HepG2 (cell line): ENCODE data around the gene TRIM42. TPM values are rescaled to one million over a fixed set of nuclear protein-coding genes. Genes with fewer than 3 reads are reported as not detected.

Source experiments
- ATAC-seq: fragments of 200-7000 bp; cut with Tn5 transposase; 3 replicates; pipeline ENCODE4 v1.9.1; 2020; ENCODE audit warnings: mild to moderate bottlenecking, moderate library complexity
- BruUV-seq: library from RNA; stranded (reverse); fragments of 400-500 nt; replicated peaks from 2 replicates; lab custom pipeline; 2021; lab: Mats Ljungman, UMichigan
- CTCF ChIA-PET: fragments of 300-600 bp; formaldehyde crosslinking; extraction: SDS; loops from one replicate; lab custom pipeline; 2021; ENCODE audit warnings: low total read pairs, inconsistent platforms, low intra/inter-chr PET ratio; lab: Yijun Ruan, JAX
- POLR2A ChIA-PET: fragments of 350-600 bp; sonication (Branson Sonifier 250); formaldehyde crosslinking; loops from one replicate; lab custom pipeline; 2020; ENCODE audit warnings: antibody characterized with exemption, inconsistent platforms; lab: Yijun Ruan, JAX
- DNase-seq: peaks from one replicate; pipeline ENCODE4 v3.0.0-alpha.2; 2015; ENCODE audit warnings: low spot score
- FAIRE-seq: peaks from 3 replicates; lab custom pipeline; 2011; peaks lifted over from hg19 to GRCh38; lab: Jason Lieb, UNC
- H2AFZ ChIP-seq: one replicate; pipeline ENCODE4 v1.6.1; 2011; ENCODE audit warnings: low read length, inconsistent platforms
- H3K27ac ChIP-seq: fragments of 300-600 bp; 3 replicates; pipeline ENCODE4 v1.8.0; 2011; ENCODE audit warnings: mixed run types, mild to moderate bottlenecking, mixed read lengths, low read length, inconsistent platforms; ENCODE audit not compliant: insufficient read depth; ENCODE audit errors: extremely low read length
- H3K27me3 ChIP-seq, 2 experiments: fragments of 200-600 bp in 1 of 2; 2 replicates in 1 of 2; 3 replicates in 1 of 2; pipeline versions ENCODE4 v1.6.0 to v1.8.0; 2011; ENCODE audit warnings: low read length in 2 of 2, mild to moderate bottlenecking in 2 of 2, moderate library complexity in 2 of 2, inconsistent platforms in 1 of 2; ENCODE audit not compliant: insufficient read depth in 2 of 2, control insufficient read depth in 1 of 2
- H3K36me3 ChIP-seq, 2 experiments: fragments of 200-600 bp in 1 of 2; replicated peaks in 1 of 2; 2 replicates in 1 of 2; 3 replicates in 1 of 2; pipeline versions ENCODE4 v1.5.1 to v1.8.0; 2011; ENCODE audit warnings: low read length in 2 of 2, inconsistent platforms in 1 of 2; ENCODE audit not compliant: insufficient read depth in 2 of 2, control insufficient read depth in 1 of 2
- H3K4me1 ChIP-seq: 2 replicates; pipeline ENCODE4 v1.5.1; 2012; ENCODE audit warnings: low read length, inconsistent platforms; ENCODE audit not compliant: insufficient read depth
- H3K4me2 ChIP-seq: 2 replicates; pipeline ENCODE4 v1.6.0; 2011; ENCODE audit warnings: low read depth, low read length, inconsistent platforms
- H3K4me3 ChIP-seq, 3 experiments: fragments of 200-600 bp in 1 of 3; sonication (generic), shearing (Covaris generic) in 1 of 3; replicated peaks in 1 of 3; 2 replicates each; pipeline ENCODE4 v1.5.1; 2011 to 2016; ENCODE audit warnings: low read length in 3 of 3, inconsistent platforms in 2 of 3, low read depth in 2 of 3, mild to moderate bottlenecking in 2 of 3, control low read depth in 1 of 3, mixed read lengths in 1 of 3; ENCODE audit not compliant: insufficient read depth in 1 of 3
- H3K79me2 ChIP-seq: one replicate; pipeline ENCODE4 v1.6.1; 2011; ENCODE audit warnings: low read length, inconsistent platforms; ENCODE audit not compliant: insufficient read depth
- H3K9ac ChIP-seq: 2 replicates; pipeline ENCODE4 v1.6.0; 2011; ENCODE audit warnings: mild to moderate bottlenecking, low read depth, low read length, inconsistent platforms; ENCODE audit not compliant: insufficient read depth
- H3K9me3 ChIP-seq: 2 replicates; pipeline ENCODE4 v1.5.1; 2012; ENCODE audit warnings: mild to moderate bottlenecking, low read length
- H4K20me1 ChIP-seq: 2 replicates; pipeline ENCODE4 v1.6.0; 2011; ENCODE audit warnings: inconsistent platforms, mild to moderate bottlenecking, low read length, moderate library complexity; ENCODE audit not compliant: insufficient read depth
- BCL6 ChIP-seq: IDR thresholded peaks from 2 replicates; pipeline ENCODE4 v1.6.1; 2016; ENCODE audit warnings: missing genetic modification reagents, missing compliant biosample characterization
- CENPBD1 ChIP-seq: sonication (generic); formaldehyde crosslinking; IDR thresholded peaks from 2 replicates; pipeline ENCODE4 v1.8.0; 2022; ENCODE audit warnings: missing genetic modification reagents, low read depth, mild to moderate bottlenecking, borderline replicate concordance
- ETV5 ChIP-seq: IDR thresholded peaks from 2 replicates; pipeline ENCODE4 v1.6.1; 2018; ENCODE audit warnings: missing biosample characterization, missing genetic modification reagents, inconsistent platforms, borderline replicate concordance
- GZF1 ChIP-seq: sonication (generic); formaldehyde crosslinking; IDR thresholded peaks from 2 replicates; pipeline ENCODE4 v1.5.1; 2020; ENCODE audit warnings: mild to moderate bottlenecking, missing genetic modification reagents
- HMGA1 ChIP-seq: sonication (generic); formaldehyde crosslinking; conservative IDR thresholded peaks from 2 replicates; pipeline ENCODE4 v1.4.0; 2020; ENCODE audit warnings: missing genetic modification reagents
- MED8 ChIP-seq: sonication (generic); formaldehyde crosslinking; IDR thresholded peaks from 2 replicates; pipeline ENCODE4 v1.8.1; 2023; ENCODE audit warnings: mild to moderate bottlenecking, missing genetic modification reagents; ENCODE audit not compliant: insufficient replicate concordance
- NR1H2 ChIP-seq: sonication (generic); formaldehyde crosslinking; IDR thresholded peaks from 2 replicates; pipeline ENCODE4 v1.8.1; 2022; ENCODE audit warnings: low read depth, missing genetic modification reagents, borderline replicate concordance
- ONECUT2 ChIP-seq: sonication (generic); formaldehyde crosslinking; IDR thresholded peaks from 2 replicates; pipeline ENCODE4 v1.4.0; 2020; ENCODE audit warnings: missing genetic modification reagents
- RBM39 ChIP-seq: fragments of 200-400 bp; formaldehyde crosslinking; IDR thresholded peaks from one replicate; pipeline ENCODE4 v1.6.1; 2018; ENCODE audit warnings: antibody characterized with exemption, mild to moderate bottlenecking, low read depth, low read length; ENCODE audit not compliant: poor library complexity, severe bottlenecking
- SRF ChIP-seq: IDR thresholded peaks from 2 replicates; pipeline ENCODE4 v1.6.1; 2011; ENCODE audit warnings: mild to moderate bottlenecking, low read depth, low read length, moderate library complexity
- THAP11 ChIP-seq: IDR thresholded peaks from 2 replicates; pipeline ENCODE4 v1.6.1; 2016; ENCODE audit warnings: missing biosample characterization, missing genetic modification reagents
- TMF1 ChIP-seq: sonication (generic); formaldehyde crosslinking; IDR thresholded peaks from 2 replicates; pipeline ENCODE4 v1.8.1; 2022; ENCODE audit warnings: low read depth, missing genetic modification reagents
- YY1 ChIP-seq: IDR thresholded peaks from 2 replicates; pipeline ENCODE4 v1.6.1; 2011; ENCODE audit warnings: low read length, low read depth, moderate library complexity, mild to moderate bottlenecking; ENCODE audit not compliant: insufficient read depth, insufficient replicate concordance
- ZFP41 ChIP-seq: sonication (generic); formaldehyde crosslinking; IDR thresholded peaks from 2 replicates; pipeline ENCODE4 v1.4.0; 2020; ENCODE audit warnings: mild to moderate bottlenecking, missing genetic modification reagents, borderline replicate concordance
- ZNF280B ChIP-seq: sonication (generic); formaldehyde crosslinking; IDR thresholded peaks from 2 replicates; pipeline ENCODE4 v1.5.0; 2020; ENCODE audit warnings: missing genetic modification reagents, mild to moderate bottlenecking, borderline replicate concordance
- ZNF333 ChIP-seq: sonication (generic); formaldehyde crosslinking; IDR thresholded peaks from 2 replicates; pipeline ENCODE4 v1.4.0; 2020; ENCODE audit warnings: mild to moderate bottlenecking, missing genetic modification reagents, borderline replicate concordance
- ZNF343 ChIP-seq: sonication (generic); formaldehyde crosslinking; IDR thresholded peaks from 2 replicates; pipeline ENCODE4 v1.4.0; 2020; ENCODE audit warnings: mild to moderate bottlenecking, missing genetic modification reagents
- ZNF468 ChIP-seq: sonication (generic); formaldehyde crosslinking; IDR thresholded peaks from 2 replicates; pipeline ENCODE4 v1.8.0; 2022; ENCODE audit warnings: mild to moderate bottlenecking, moderate library complexity, missing genetic modification reagents
- ZNF598 ChIP-seq: sonication (generic); formaldehyde crosslinking; IDR thresholded peaks from 2 replicates; pipeline ENCODE4 v1.5.1; 2020; ENCODE audit warnings: mild to moderate bottlenecking, missing genetic modification reagents, borderline replicate concordance
- ZNF784 ChIP-seq: sonication (generic); formaldehyde crosslinking; IDR thresholded peaks from 2 replicates; pipeline ENCODE4 v1.5.1; 2020; ENCODE audit warnings: missing genetic modification reagents, mild to moderate bottlenecking, borderline replicate concordance
- WGBS: methylation state at CpG from one replicate; pipeline ENCODE4 v1.1.6; 2017; ENCODE audit warnings: low lambda C conversion rate; 5-methylcytosine and 5-hydroxymethylcytosine counted together
- in situ Hi-C: cut with HindIII; loops from 2 replicates; pipeline ENCODE4 v1.10.0; 2017; ENCODE audit warnings: low pct_unique_long_range_greater_than_20kb; ENCODE audit not compliant: extremely low pct_ligation_motif_present
- intact Hi-C: fragments of 100-400 bp; cut with micrococcal nuclease; formaldehyde crosslinking; loops from one replicate; pipeline ENCODE4 v1.10.0; 2022; ENCODE audit not compliant: unreplicated experiment
- polyA plus RNA-seq, 8 experiments: library from polyadenylated mRNA; depleted of rRNA in 3 of 8; stranded (reverse) in 7 of 8; unstranded in 1 of 8; fragments of >200 nt; fragmentation: Illumina TruSeq in 4 of 8; extraction: Trizol in 4 of 8; gene quantifications; 2 replicates each; pipeline versions ENCODE4 v1.2.1 to v1.2.3, GENCODE V29; 2011 to 2016; ENCODE audit warnings: low read depth in 4 of 8, missing spikeins in 1 of 8, mixed read lengths in 1 of 8; ENCODE audit not compliant: insufficient read depth in 1 of 8
- total RNA-seq, 5 experiments: library from RNA; depleted of rRNA; stranded (reverse); fragments of >200 nt; fragmentation: Illumina TruSeq; extraction: Trizol; gene quantifications; 2 replicates each; pipeline ENCODE4 v1.2.3, GENCODE V29; 2016; ENCODE audit warnings: low read depth in 1 of 5

The TRIM42 gene
- total and polyA plus RNA-seq, 2 of the 13 experiments (the other 11 are each of a cell fraction or from before 2014, with no cell fraction given): not detected

GRCh38 chr3:140655678-140656077 is 22.2 kb upstream of the TRIM42 start:
- Histone ChIP-seq H2AFZ (no peak overlapping the region), H3K4me1 (no peaks in the 10 kb centered on the region), H3K79me2 (no peaks in the 10 kb centered on the region), H3K27me3 (no peaks in the 10 kb centered on the region), H3K36me3 (no peaks in the 10 kb centered on the region), H3K9me3 (no peaks in the 10 kb centered on the region), H3K9ac (no peak overlapping the region), H3K4me2 (no peak overlapping the region), H3K4me3 (no peak overlapping the region), H3K27ac (no peak overlapping the region), H4K20me1 (no peaks in the 10 kb centered on the region)
- no peak for FAIRE-seq
- ChIA-PET POLR2A (no interaction called here), CTCF (no interaction called here)
- intact Hi-C loops: no loop called here
- no peak for ATAC-seq
- DNase-seq: no peak
- no peak for TF ChIP-seq ZNF468 (CRISPR knock-in tag)
- TF ChIP-seq ZNF333: no peak
- no peak for TF ChIP-seq TMF1 (CRISPR knock-in tag)
- TF ChIP-seq SRF: no peak
- no peak for TF ChIP-seq THAP11
- no peak for TF ChIP-seq ZNF343
- no peak for TF ChIP-seq ZNF598 (CRISPR knock-in tag)
- TF ChIP-seq BCL6 (CRISPR knock-in tag): no peak
- no peak for TF ChIP-seq GZF1
- no peak for TF ChIP-seq RBM39
- no peak for TF ChIP-seq MED8 (CRISPR knock-in tag)
- no peak for TF ChIP-seq ZNF280B
- no peak for TF ChIP-seq ZNF784 (CRISPR knock-in tag)
- TF ChIP-seq HMGA1 (CRISPR knock-in tag): no peak
- no peak for TF ChIP-seq ETV5 (CRISPR knock-in tag)
- no peak for TF ChIP-seq YY1
- TF ChIP-seq CENPBD1: no peak
- TF ChIP-seq ZFP41 (CRISPR knock-in tag): no peak
- no peak for TF ChIP-seq ONECUT2
- no peak for TF ChIP-seq NR1H2 (CRISPR knock-in tag)
- in situ Hi-C loops: no loop called here
- WGBS: no CpG with 5 or more reads among the region's 1 CpG
- BruUV-seq: no TSS peak
